ENCODE data around the gene MAN1B1.

Gene MAN1B1

DNA sequence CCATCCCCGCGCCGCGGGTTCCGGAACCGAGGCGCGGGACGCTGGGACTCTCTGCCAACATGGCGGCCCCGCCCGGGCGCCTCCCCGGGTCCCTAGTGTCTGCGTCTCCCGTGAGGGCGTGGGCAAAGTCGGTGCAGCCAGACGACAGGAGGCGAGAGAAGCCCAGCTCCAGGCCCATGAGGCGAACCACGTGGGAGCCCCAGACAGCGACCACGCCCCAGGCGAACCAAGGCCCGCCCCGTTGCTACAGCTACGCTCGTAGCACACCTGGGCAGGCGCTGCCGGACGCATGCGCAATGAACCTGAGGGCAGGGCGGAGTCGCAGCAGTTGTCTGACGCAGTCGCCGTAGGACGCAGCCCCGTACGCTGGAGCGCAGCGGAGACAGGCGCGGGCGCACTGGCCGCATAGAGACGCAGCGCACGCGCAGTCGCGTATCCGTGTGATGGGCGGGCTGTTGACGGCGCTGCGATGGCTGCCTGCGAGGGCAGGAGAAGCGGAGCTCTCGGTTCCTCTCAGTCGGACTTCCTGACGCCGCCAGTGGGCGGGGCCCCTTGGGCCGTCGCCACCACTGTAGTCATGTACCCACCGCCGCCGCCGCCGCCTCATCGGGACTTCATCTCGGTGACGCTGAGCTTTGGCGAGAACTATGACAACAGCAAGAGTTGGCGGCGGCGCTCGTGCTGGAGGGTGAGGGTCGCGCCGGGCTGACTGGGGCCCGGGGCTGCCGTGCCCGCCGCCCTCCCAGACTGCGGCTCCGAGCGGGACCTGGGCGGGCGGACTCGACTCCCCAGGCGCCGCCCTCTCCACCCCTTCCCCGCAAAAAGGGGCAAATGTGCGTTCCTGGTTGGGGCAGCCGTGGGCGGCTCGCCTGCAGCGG lies at the start of gene MAN1B1:
Gene MAN1B1, plus strand, starts transcription at position 455 of the 878 bp plus-strand sequence. Its CDS starts 15 bp downstream, at position 470.
- peak; percentile 44 to 92 for DNase-seq

DNA sequence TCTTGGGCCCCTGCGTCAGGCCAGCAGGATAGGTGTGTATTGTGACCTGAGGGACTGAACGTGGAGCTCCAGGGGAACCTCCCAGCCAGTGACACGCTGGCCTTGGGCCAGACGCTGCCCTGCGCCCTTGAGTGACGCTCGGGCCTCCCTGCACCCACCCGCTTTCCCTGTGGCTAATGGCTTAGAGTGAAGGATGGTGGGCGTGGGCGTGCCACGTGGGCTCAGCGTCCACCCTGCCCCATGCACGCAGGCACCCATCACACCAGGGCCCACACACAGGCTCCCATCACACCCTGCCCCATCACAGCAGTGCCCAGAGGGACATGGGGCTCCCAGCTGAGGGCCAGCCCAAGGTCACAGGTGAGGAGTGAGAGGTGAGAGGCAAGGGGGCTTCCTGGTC lies 49.8 kb upstream of the MAN1B1 start:
- DNase-seq, result no peak

DNA sequence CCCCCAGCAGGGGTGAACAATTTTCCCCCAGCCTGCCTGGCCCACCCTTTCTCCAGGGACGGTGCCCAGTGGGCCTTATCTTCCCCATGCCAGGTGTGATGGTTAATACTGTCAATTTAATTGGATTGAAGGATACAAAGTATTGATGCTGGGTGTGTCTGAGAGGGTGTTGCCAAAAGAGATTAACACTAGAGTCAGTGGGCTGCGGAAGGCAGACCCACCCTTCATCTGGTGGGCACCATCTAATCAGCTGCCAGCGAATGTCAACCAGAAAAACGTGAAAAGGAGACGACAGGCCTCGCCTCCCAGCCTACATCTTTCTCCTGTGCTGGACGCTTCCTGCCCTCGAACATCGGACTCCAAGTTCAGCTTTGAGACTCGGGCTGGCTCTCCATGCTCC lies 49.3 kb upstream of the MAN1B1 start:
- no peak for DNase-seq

DNA sequence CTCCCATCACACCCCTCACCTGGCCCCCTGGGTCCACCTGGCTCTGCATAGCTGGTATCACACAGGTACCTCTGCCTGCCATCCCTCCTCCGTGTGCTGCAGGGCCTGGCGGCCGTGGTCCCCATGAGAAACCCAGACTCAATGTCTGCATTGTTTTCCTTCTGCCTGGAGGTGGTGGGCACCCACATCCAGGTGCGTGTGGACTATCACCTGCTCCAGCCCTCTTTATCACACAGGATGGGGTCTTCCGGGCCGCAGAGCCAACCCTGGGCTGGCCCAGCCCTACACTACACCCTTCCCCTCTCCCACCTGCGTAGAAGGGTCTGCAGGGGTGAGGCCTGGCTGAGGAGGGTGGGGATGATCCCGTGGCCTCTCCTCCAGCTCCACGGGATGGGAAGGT lies 47.9 kb upstream of the MAN1B1 start:
- no peak for DNase-seq

DNA sequence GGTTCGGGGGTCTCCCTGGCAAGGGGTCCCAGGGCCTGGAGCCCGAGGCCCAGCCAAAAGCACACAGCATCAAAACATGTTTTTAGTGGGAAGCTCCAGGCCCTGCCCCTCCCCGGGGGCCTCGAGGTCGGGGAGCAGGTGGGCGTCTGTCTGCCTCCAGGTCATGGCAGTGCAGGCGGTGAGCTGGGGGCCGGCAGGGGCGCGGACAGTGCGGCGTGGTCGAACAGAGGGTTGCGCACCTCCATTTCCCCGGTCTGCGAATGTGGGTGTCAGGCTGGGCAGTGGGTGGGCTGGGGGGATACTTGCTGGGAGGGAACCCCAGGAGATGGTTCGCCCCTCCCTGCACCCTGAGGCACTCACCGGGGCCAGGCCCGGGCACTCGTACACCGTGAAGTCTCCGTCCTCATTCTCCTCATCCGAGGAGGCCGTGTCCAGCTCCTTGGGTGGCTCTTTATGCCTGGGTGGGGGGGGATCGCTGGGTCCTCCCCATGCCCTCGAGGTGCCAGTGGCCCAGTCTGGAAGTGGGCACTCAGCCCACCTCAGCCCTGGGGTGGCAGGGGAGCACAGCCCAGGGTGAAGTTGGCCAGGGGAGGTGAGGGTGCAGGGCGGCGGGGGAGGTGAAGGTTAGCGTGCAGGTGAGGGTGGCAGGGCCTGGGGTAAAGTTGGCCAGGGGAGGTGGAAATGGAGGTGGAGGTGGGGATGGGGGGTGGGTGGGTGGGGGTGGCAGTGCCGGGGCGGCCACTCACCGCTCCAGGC lies 47.0 kb upstream of the MAN1B1 start:
- DNase-seq, result no peak

DNA sequence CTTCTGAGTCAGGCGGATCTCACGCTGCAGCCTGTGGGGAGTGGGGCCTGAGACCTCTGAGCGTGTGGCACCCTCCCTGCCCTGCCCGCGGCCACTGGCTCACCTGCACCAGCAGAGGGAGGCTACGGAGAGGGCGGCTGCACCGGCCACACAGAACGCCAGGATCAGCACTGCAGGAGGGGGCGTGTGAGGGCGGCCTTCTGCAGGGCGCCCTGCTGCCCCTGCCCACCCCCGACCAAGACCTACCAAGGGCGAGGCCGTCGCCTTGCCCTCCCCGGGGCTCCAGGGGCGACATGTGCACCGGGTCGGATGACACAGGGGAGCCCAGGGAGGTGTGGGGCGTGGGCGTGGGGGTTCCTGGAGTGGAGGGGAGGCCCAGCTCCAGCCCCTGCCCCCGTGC lies 46.2 kb upstream of the MAN1B1 start:
- DNase-seq, result no peak

DNA sequence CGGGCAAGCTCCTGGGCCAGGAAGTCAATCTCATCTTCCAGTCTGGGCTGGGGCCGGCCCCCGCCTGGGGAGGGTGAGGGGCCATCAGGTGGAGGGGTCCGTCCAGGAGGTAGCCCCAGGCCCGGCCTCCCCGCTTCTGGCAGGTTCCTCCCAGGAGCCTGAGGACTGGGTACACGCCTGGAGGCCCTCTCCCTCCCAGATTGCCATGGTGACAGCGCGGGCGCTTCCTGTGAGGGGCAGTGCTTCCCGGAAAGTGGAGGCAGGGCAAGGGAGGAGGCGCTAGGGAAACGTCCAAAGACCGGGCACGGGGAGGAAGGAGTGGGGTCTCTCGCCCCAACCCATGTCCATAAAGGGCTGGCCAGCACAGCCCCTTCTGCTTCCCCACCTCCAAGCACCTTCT lies 45.7 kb upstream of the MAN1B1 start:
- DNase-seq, result no peak

DNA sequence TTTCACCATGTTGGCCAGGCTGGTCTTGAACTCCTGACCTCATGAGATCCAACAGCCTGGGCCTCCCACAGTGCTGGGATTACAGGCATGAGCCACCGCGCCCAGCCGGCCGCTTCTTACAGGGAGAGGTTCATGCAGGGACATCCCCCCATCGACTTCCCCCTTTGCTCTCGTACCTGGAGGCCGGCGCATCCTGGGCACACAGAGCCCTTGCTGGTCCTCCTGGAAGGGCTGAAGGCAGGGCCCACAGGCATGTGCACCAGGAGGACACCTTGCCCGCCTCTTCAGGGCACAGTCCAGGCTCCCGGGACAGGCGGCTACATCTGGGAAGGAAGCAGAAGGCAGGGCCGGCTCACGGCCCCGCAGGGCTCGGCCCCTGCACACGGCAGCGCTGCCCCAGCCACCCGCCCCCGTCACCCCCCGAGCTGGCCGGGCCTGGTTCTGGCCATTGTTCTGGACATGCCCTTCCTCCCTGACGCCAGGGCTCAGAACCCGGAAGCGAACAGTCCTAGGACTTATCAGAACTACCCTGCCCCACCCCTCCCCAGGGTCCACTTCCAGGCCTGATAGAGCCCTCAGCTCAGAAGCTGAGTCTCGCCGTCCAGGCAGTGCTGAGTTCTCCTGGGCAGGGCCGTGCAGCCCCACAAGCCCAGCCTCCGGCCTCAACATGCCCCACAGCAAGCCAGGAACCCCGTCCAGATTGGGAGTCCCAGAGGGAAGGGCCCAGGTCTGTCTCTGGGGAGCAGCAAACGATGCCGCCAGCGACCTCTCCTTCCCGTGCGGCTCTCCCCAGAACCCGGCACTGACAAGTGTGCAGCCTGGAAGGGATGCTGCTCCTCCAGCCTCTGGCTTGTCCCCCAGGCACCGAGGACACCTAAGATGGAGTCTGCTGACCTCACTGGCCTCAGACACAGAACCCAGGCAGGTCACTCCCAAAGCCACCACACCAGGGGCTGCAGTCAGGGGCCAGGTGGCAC lies 43.7 kb upstream of the MAN1B1 start:
- no peak for DNase-seq

DNA sequence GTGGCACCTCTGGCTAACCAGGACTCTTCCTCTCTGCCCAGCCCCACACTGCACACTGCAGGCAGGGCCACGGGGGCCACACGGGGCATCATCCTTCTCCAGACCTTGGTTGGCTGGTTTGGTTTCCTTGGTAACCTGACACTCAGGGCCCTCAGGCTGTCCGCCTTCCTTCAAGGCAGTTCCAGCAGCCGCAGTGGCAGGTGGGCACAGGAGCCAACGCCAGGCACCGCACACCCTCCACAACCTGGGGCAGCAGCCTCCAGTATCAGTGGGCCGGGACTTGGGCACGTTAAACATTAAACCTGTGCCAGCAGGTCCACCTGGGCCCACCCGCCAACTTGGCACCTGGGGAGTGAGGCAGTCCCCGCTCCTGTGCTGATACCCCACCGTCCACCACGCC lies 42.7 kb upstream of the MAN1B1 start:
- no peak for DNase-seq

DNA sequence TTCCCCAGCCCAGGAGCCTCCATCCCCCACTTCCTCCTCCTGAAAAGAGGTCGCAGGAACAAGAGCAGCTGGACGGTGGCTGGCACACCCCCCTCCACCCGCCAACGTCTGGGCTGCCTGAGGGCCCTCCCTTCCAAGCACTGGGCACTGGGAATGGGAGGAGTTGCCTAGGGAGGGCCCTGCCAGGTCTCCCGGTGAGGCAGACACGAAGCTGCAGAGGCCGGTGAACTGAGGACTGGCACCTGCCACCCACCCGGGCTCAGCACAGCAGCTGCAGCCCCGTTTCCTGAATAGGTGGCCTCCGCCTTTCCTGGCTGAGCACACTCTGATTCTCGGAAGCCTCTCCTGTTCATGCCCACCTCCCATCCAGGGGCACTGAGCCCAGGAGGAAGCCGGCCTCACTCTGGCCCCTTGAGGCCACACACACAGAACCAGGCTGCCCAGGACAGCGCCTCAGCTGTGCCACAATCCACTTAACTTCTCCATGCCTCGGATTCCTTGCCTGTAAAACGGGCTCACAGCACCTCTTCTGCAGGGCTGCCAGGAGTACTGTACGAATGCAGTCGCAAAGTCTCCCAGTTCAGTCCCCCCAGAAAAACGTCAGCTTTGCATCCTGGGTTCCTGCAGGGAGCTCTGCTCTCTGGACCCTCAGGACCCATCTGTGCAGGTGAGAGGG lies 42.1 kb upstream of the MAN1B1 start:
- no peak for DNase-seq

DNA sequence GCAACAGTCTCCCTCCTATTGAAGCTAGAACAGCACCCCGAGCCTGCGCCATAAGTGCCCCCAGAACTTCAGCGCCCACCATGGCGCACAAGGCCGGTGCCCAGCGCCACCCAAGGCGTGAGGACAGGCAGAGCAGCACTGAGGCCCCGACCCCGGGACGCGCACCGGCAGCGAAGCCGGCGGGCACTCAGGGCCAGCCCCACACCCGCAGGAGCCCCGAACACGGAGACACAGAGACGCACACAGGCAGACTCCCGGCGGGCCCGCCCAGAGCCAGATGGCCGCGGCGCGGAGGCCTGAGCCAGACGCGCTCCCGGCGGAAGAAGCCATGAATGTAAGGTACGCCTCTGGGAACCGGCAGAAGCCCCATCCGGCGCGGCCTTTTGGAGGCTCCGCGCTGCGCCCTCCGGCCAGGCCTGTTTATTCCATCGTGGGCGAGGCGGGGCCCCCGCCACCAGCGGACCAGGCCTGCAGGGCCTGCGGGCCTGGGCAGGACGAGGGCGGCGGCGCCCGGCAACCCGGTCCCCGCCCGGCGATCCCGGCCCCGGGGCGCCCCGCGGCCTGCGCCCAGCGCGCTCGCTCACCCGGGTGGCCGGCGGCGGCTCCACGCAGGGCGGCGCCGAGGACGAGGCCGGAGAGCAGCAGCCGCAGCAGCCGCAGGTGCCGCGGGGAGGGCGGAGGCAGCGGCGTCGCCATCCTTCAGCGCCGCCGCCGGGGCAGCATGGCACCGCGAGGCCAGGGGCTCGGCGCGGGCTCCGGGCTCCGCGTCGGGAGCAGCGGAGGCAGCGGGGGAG lies 41.3 kb upstream of the MAN1B1 start:
- DNase-seq, result peak in 1 of 2 experiments; percentile 16

DNA sequence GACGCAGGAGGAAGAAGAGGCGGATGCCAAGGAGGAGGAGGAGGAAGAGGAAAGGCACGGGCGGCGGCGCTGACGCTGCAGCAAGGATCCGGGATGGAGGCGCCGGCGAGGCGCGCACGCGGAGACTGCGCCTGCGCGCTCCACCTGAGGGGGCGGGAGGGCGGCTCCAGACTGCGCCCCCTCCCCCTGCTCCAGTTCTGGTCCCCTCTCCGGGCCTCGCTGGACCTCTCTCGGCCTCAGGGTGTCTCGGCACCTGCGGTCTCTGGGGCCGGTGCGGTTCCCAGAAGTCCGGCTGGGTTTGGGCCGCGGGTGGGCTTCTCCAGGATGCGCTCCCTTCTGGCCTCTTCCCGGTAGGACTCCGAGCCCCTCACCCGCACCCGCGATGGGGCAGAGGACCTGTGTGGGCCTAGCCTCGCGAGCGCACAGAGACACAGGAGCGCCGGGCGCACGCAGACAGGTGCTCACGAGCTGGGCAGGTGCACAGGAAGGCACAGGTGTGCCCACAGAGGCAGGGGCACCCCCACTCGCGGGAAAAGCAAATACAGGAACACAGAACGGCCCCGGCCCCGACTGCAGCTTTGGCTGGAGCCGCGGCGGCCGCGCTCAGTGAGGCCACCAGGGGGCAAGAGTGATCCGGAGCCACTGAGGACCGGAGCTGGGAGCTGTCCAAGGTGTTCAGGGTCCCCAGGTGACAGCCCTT lies 40.5 kb upstream of the MAN1B1 start, which contains the start of gene NPDC1:
Gene NPDC1, minus strand, starts transcription at position 90 of the 700 bp plus-strand sequence. CDS start 188 bp downstream, outside the sequence.
- no peak for DNase-seq

DNA sequence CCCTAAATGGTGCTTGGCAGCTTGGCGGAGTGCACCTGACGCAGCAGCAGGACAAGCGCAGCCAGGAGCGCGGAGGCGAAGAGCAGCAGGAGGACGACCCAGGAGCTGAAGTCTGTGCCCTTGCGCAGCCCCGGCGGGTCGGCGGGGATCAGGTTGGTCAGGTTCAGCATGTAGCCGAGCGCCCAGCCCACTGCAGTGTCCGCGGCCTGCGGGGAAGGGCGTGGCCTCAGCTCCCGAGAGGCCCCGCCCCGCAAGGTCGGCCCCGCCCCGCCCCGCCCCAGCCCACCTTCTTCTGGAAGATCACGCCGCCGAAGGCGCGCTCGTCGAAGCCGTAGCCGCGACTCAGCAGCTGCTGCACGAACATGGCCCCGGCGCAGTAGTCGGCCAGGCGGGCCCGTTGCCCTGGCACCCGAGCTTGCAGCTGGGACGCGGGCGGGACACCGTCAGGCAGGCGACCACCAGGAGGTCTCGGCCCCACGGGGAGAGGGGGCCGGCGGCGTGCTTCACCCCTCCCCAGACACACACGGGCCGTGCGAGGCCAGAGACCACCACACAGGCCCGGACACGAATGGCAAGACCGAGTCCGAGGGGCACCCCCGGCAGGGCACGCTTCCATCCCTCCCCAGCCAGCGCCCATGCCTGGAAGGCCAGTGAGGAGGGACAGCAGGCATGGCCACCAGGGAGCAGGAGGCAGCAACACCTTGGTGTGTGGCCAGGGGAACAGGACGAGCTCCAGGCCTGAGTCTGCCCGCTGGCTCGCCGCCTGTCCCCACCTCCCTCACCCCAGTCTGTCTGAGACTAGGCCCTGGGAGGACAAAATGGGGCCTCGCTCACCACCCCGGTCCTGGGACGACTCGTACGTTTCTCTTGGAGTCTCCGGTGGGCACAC lies 37.9 kb upstream of the MAN1B1 start:
- no peak for DNase-seq

DNA sequence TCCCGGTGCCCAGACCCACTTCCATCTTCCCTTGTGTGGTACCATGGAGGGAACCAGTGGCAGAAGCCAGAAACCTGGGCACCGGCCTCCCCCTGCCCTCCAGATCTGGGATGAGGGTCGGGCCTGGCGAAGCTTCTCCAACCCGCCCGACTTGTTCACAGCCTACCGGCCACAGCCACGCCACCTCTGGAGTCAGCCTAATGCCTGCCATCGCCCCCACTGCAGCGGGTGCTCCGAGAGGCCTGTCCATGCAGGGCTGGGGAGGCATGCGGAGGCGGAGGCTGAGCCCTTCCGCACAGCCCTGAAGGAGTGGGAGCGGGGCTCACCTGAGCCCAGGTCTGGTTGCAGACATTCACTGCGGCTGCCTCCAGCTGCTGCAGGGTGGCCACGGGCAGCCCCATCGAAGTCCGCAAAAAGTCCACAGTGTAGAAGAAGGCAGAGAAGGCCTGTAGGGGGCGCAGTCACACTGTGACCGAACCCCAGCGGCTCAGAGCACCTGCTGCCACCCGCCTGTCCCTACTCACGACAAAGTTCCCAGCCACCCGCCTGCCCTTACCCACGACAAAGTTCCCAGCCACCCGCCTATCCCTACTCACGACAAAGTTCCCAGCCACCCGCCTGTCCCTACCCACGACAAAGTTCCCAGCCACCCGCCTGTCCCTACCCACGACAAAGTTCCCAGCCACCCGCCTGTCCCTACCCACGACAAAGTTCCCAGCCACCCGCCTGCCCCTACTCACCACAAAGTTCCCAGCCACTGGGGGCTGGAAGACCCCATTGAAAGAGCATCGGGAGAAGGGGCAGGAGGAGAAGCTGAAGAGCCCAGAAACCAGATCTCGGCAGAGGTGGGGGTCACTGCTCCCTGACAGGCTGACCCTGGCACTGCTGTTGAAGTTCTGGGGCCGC lies 37.0 kb upstream of the MAN1B1 start:
- no peak for DNase-seq

DNA sequence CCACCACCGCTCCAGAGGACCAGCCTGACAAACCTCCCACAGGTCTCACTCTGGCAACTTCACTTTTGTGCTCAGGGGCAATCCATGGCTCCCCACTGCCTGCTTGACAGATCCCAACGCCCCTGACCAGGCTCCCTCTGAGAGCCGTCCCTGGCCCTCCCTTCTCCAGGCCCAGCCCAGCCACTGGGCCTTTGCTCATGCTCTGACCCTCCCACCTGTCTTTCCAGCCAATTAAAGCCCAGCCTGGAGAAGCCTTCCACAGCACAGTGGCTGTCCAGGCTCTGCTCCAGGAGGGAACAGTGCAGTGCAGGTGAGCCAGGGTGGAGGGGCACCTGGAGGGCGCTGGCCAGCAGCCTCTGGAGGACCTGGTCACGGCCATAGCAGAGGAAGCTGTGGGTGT lies 36.2 kb upstream of the MAN1B1 start:
- DNase-seq, result no peak

DNA sequence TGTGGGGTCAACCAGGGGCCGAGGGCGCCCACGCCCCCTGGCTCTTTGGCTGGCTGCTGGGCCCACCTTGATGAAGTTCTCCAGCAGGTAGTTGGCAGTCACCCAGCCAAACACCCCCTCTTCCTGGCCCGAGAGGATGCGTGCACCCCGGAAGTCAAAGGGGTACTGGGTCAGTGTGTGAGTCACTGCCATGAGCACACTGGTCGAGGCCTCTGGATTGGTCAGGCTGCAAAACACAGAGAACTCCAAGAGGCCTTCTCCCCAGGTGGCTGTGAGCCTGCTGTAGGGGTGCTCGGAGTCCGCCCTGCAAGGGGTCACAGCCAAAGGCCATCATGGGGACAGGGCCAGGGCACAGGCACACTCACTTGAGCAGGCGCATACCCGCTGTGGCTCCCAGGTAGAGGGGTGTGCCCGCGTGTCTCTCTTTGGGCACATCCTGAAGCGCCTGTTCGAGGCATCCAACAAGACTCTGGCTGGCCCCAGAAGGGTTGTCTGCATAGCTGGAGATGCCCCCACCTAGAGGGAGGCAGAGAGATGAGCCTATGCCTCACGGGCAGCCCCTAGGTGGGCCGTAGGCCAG lies 35.5 kb upstream of the MAN1B1 start:
- DNase-seq, result no peak

DNA sequence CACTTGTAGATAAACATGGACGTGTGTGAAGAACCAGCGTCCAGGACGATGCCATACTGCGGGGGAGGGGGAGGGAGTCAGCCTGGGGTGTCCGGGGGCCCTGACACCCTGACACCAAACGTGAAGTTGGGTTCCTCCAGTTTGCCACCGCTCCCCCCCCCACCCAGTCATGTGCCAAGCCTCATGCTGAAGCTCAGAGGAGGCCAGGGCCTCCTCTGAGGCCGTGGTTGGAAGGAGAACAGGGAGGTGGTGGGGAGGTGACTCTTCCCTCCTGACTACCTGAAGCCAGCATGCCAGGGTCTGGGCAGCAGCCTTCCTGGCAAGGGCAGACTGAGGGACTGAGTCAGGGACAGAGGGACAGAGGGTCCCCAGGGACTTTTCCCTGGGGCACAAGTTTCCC lies 34.5 kb upstream of the MAN1B1 start:
- no peak for DNase-seq
